Aorta (tissue), 5 donors: Measurements from ENCODE around the gene TMEM80. TPM values are rescaled to one million over a fixed set of nuclear protein-coding genes. Genes with fewer than 3 reads are reported as not detected.

Experiments
- ATAC-seq: fragments of 200-7000 bp; cut with Tn5 transposase; one replicate; pipeline ENCODE4 v1.9.1; 2022; ENCODE audit warnings: moderate library complexity; ENCODE audit not compliant: low FRiP score
- DNase-seq, 2 donors: peaks; one replicate each; pipeline ENCODE4 v3.0.0-alpha.2; 2020
- H3K27ac ChIP-seq, 2 donors: one replicate each; pipeline ENCODE4 v1.5.1; 2013; ENCODE audit warnings: low read length in 2 of 2, mild to moderate bottlenecking in 2 of 2, moderate library complexity in 2 of 2, control low read depth in 1 of 2, inconsistent platforms in 1 of 2, low read depth in 1 of 2
- H3K27me3 ChIP-seq, 2 donors: one replicate each; pipeline ENCODE4 v1.6.1; 2013; ENCODE audit warnings: control low read depth in 1 of 2, low read length in 1 of 2, mild to moderate bottlenecking in 1 of 2, moderate library complexity in 1 of 2; ENCODE audit not compliant: insufficient read depth in 2 of 2, control insufficient read depth in 1 of 2
- H3K36me3 ChIP-seq, 2 donors: one replicate each; pipeline ENCODE4 v1.6.1; 2013; ENCODE audit warnings: control low read depth in 1 of 2, low read length in 1 of 2, mild to moderate bottlenecking in 1 of 2; ENCODE audit not compliant: insufficient read depth in 2 of 2, control insufficient read depth in 1 of 2
- H3K4me1 ChIP-seq, 2 donors: one replicate each; pipeline ENCODE4 v1.6.1; 2013; ENCODE audit warnings: low read length in 2 of 2, control low read depth in 1 of 2, mild to moderate bottlenecking in 1 of 2, moderate library complexity in 1 of 2; ENCODE audit not compliant: insufficient read depth in 2 of 2, control insufficient read depth in 1 of 2
- H3K4me3 ChIP-seq, 2 donors: one replicate each; pipeline ENCODE4 v1.5.1; 2013; ENCODE audit warnings: low read length in 2 of 2, control low read depth in 1 of 2, mild to moderate bottlenecking in 1 of 2
- H3K9me3 ChIP-seq: one replicate; pipeline ENCODE4 v1.6.1; 2013; ENCODE audit warnings: mild to moderate bottlenecking, low read length; ENCODE audit not compliant: control insufficient read depth
- WGBS, 2 donors: extraction: QIAGEN DNeasy Blood & Tissue Kit; methylation state at CpG; one replicate each; pipeline ENCODE4 v1.1.7; 2013; 5-methylcytosine and 5-hydroxymethylcytosine counted together
- intact Hi-C, 2 donors: fragments of 100-400 bp; cut with DNase I; formaldehyde crosslinking; loops; one replicate each; pipeline versions ENCODE4 v1.14.2 to v1.15.0; 2022
- polyA plus RNA-seq, 2 donors: library from polyadenylated mRNA; stranded (reverse); fragments of 200-250 nt; gene quantifications; one replicate each; pipeline ENCODE4 v1.2.3, GENCODE V29; 2013
- total RNA-seq, 2 donors: library from RNA; stranded (reverse); fragmentation: NEBNext Ultra II Directional; extraction: Animal tissue kit (Norgen Biotek cat#: 25700); gene quantifications; one replicate each; pipeline ENCODE4 v1.2.1, GENCODE V29; 2021
- donor health status: healthy with polysubstance abuse.
- donor health status: Bipolar disorder and iron deficiency.
- donor health status: DM: no; HTN: no; CAD: no.
- donor health status: DM: no; HTN: no; CAD: no.
- donor health status: DM: yes; HTN: yes; CAD: no.

TMEM80 gene
- total and polyA plus RNA-seq, 4 donors: 8.4 to 31.2 (median 19.3) TPM

DNA sequence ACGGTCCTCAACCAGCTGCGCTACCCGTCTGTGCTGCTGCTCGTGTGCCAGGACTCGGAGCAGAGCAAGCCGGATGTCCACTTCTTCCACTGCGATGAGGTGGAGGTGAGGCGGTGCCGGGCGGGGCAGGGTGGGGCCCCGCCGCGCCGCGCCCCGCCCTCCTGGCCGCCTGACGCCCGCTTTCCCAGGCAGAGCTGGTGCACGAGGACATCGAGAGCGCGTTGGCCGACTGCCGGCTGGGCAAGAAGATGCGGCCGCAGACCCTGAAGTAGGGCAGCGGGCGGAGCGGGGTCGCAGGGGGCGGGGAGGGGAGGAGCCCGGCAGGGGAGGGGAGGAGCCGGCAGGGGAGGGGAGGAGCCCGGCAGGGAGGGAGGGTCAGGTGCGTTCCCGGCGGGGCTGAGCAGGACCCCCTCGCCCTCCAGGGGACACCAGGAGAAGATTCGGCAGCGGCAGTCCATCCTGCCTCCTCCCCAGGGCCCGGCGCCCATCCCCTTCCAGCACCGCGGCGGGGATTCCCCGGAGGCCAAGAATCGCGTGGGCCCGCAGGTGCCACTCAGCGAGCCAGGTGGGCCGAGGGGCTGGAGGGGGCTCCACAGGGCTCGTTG lies 25.1 kb downstream of the TMEM80 start:
- intact Hi-C loops: no loop called here
- DNase-seq (peak; percentile 48 to 87), ATAC-seq (no peak)
- WGBS, 2 donors: 5 to 12% methylated on average over 43 to 53 of the region's 53 CpGs
- no peaks in the 10 kb centered on the region for H3K36me3 ChIP-seq
- H3K4me3 ChIP-seq: no peak overlapping the region
- H3K27ac ChIP-seq: no peak overlapping the region
- no peaks in the 10 kb centered on the region for H3K4me1 ChIP-seq
- H3K27me3 ChIP-seq: no peaks in the 10 kb centered on the region
- no peaks in the 10 kb centered on the region for H3K9me3 ChIP-seq

DNA sequence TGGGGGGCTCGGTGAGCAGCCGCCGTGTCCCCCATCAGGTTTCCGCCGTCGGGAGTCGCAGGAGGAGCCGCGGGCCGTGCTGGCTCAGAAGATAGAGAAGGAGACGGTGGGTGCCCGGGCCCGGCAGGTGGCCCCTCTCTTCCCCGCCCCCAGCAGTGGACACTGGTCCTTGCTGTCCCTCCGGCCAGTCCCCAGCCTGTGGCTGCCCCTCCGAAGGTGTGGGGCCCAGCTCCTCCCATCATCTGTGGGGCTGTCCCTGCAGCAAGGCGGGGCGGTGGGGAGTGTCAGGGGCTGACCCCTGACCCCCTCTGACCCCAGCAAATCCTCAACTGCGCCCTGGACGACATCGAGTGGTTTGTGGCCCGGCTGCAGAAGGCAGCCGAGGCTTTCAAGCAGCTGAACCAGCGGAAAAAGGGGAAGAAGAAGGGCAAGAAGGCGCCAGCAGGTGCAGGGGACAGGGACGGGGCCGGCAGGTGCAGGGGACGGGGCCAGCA lies 25.7 kb downstream of the TMEM80 start:
- 25 to 37% methylated on average over 24 to 28 of the region's 28 CpGs for WGBS, 2 donors
- intact Hi-C loops: no loop called here
- peak in 1 of 2 donors; percentile 50 for DNase-seq
- no peak overlapping the region for H3K27ac ChIP-seq
- H3K9me3 ChIP-seq: no peaks in the 10 kb centered on the region
- H3K36me3 ChIP-seq: no peaks in the 10 kb centered on the region
- ATAC-seq: no peak
- no peaks in the 10 kb centered on the region for H3K27me3 ChIP-seq
- H3K4me1 ChIP-seq: no peaks in the 10 kb centered on the region
- H3K4me3 ChIP-seq: no peak overlapping the region

DNA sequence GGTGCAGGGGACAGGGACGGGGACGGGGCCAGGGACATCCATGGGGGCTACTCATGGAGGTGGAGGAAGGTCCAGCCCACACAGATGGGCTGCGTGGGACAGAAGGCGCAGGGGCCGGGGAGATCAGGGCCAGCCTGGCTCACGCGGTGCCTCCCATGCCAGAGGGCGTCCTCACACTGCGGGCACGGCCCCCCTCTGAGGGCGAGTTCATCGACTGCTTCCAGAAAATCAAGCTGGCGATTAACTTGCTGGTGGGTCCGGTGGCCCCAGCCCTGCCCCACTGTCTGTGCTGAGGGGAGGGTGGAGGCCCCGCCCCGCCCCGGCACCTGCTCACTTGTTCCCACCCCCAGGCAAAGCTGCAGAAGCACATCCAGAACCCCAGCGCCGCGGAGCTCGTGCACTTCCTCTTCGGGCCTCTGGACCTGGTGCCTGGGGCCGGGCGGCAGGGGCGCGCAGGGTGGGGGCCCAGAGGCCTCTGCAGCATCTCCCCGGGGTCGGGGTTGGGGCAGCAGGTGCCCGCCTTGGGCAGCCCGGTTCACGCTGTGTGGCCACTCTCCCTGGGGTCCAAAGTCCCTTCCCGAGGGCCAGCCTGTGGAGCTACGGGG lies 26.2 kb downstream of the TMEM80 start:
- H3K27me3 ChIP-seq: no peaks in the 10 kb centered on the region
- H3K9me3 ChIP-seq: no peaks in the 10 kb centered on the region
- DNase-seq (peak; percentile 66 to 83), ATAC-seq (peak; percentile 24)
- H3K36me3 ChIP-seq: no peaks in the 10 kb centered on the region
- H3K4me1 ChIP-seq: no peaks in the 10 kb centered on the region
- H3K27ac ChIP-seq: no peak overlapping the region
- WGBS, 2 donors: 45 to 47% methylated on average over 33 of the region's 33 CpGs
- H3K4me3 ChIP-seq: no peak overlapping the region
- intact Hi-C loops: no loop called here

- Histone ChIP-seq H3K9me3 (no peaks in the 10 kb centered on the region), H3K4me3 (no peak overlapping the region), H3K36me3 (no peaks in the 10 kb centered on the region), H3K4me1 (no peaks in the 10 kb centered on the region), H3K27ac (no peak overlapping the region), H3K27me3 (no peaks in the 10 kb centered on the region)
- ATAC-seq: no peak
- intact Hi-C loops: no loop called here
- no peak for DNase-seq
- 62 to 69% methylated on average over 15 to 20 of the region's 20 CpGs for WGBS, 2 donors
These were observed 26.8 kb downstream of the TMEM80 start for GRCh38 chr11:722346-722811.

DNA sequence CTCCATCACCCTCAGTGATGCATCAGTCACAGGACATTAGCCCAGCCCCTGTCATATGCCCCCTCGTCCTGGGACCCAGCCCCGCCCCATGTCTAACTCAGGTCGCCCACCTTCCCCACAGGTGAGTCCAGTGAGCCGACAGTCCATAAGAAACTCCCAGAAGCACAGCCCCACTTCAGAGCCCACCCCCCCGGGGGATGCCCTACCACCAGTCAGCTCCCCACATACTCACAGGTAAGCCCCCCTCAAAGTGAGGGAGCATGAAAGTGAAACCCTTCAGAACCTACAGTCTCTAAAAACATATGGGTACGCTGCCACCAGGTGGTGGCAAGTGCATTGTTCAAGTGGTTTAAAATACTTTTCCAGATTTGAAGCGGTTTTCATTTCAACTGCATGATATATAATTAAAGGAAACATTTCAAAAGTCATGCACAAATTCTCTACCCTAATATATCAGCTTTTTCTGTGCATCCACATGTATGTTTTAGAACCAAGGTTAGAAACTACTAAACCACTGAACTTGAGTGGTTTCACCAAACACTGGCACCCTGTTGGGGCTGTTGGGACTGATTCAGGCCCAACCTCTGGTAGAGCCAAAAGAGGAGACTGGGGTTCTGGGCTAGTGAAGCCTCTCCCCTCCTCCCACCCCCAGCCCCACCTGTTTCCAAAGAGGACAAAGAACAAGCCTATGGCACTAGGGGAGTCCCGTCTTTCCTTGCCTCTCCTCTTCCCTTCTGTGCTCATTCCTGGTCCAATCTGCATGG lies 27.7 kb downstream of the TMEM80 start:
- Histone ChIP-seq H3K36me3 (no peaks in the 10 kb centered on the region), H3K27me3 (no peaks in the 10 kb centered on the region), H3K4me1 (no peaks in the 10 kb centered on the region), H3K9me3 (no peaks in the 10 kb centered on the region), H3K27ac (no peak overlapping the region), H3K4me3 (no peak overlapping the region)
- 52 to 55% methylated on average over 8 of the region's 8 CpGs for WGBS, 2 donors
- intact Hi-C loops: no loop called here
- no peak for ATAC-seq
- no peak for DNase-seq

- no peaks in the 10 kb centered on the region for H3K36me3 ChIP-seq
- intact Hi-C loops: no loop called here
- H3K4me3 ChIP-seq: no peak overlapping the region
- no peaks in the 10 kb centered on the region for H3K4me1 ChIP-seq
- H3K9me3 ChIP-seq: no peaks in the 10 kb centered on the region
- no peak overlapping the region for H3K27ac ChIP-seq
- ATAC-seq (no peak), DNase-seq (peak in 1 of 2 donors; percentile 56)
- 71 to 74% methylated on average over 15 to 19 of the region's 19 CpGs for WGBS, 2 donors
- H3K27me3 ChIP-seq: no peaks in the 10 kb centered on the region
These were observed 28.6 kb downstream of the TMEM80 start for GRCh38 chr11:724049-724777.

- 68 to 70% methylated on average over 18 of the region's 18 CpGs for WGBS, 2 donors
- DNase-seq (no peak), ATAC-seq (no peak)
- H3K27ac ChIP-seq: no peak overlapping the region
- no peaks in the 10 kb centered on the region for H3K27me3 ChIP-seq
- H3K9me3 ChIP-seq: no peaks in the 10 kb centered on the region
- intact Hi-C loops: loop anchor here in 1 of 2 donors (5.0 kb wide), 1 partner anchor 58 kb away; no protein-coding TSS in a partner anchor
- no peak overlapping the region for H3K4me3 ChIP-seq
- no peaks in the 10 kb centered on the region for H3K36me3 ChIP-seq
- H3K4me1 ChIP-seq: no peaks in the 10 kb centered on the region
These were observed 29.3 kb downstream of the TMEM80 start for GRCh38 chr11:724778-725386.

DNA sequence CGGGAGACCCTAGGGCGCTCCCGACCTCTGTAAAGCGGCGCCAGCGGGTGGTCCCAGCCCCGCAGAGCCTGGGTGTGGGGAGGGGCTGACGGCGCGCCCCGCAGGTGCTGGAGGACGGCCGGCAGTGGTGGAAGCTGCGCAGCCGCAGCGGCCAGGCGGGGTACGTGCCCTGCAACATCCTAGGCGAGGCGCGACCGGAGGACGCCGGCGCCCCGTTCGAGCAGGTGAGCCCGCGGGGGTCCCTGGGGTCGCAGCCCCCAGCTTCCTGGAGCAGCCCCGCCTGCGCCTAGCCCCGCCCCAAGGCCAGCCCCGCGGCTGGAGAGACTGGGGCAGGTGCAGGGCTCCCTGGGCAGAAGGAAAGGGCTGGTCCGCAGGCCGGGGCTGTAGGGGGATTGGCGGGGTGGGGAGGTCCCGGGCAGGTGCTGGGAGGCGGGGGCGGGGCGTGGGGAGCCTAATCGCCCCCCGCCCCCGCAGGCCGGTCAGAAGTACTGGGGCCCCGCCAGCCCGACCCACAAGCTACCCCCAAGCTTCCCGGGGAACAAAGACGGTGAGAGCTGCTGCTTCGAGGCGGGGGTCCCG lies 30.1 kb downstream of the TMEM80 start:
- peak overlapping the region in 1 of 2 donors; percentile 15 for H3K4me3 ChIP-seq
- 1 to 4% methylated on average over 25 to 53 of the region's 53 CpGs for WGBS, 2 donors
- no peaks in the 10 kb centered on the region for H3K36me3 ChIP-seq
- no peaks in the 10 kb centered on the region for H3K9me3 ChIP-seq
- no peaks in the 10 kb centered on the region for H3K27me3 ChIP-seq
- no peak overlapping the region for H3K27ac ChIP-seq
- intact Hi-C loops: loop anchor here in 1 of 2 donors (5.0 kb wide), 1 partner anchor 58 kb away; no protein-coding TSS in a partner anchor
- H3K4me1 ChIP-seq: no peaks in the 10 kb centered on the region
- DNase-seq: no peak
- ATAC-seq: no peak
